ENCODE measurements around the gene ACOX1.

Gene ACOX1

DNA sequence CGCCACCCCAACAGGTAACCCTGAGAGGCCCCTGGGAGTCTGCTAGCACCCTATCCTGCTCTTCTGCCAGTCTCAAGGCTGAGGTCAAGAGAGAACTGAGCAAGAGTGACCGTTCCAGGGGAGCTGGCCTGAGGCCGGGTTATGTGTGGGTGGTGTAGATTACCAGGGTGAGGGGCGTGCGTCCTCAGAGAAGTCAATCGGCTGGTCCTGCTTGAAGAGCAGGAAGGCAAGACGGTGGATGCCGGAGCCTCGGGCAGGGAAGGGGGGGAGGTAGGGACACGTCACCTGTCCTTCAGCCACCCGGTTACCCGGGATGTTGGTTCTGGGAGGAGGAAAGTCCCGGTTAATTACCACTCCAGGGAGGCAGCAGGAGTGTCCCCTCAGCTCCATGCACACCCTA lies 79.6 kb downstream of the ACOX1 start:
- DNase-seq, result no peak
- Histone ChIP-seq H3K79me2 (ENCODE audit: low read length) (peaks cover 47% of the 10 kb centered on the region), H2AFZ (ENCODE audit: low read length) (no peak overlapping the region), H3K4me2 (ENCODE audit: low read depth, low read length) (no peak overlapping the region), H3K9ac (ENCODE audit: low read length) (no peak overlapping the region), H3K4me1 (ENCODE audit: low read length) (peaks cover 6% of the 10 kb centered on the region), H3K36me3 (replicated peaks; ENCODE audit: insufficient read depth, low read length) (no peaks in the 10 kb centered on the region), H3F3A (ENCODE audit: insufficient read depth, low read length) (peaks cover 12% of the 10 kb centered on the region), H3K27me3 (replicated peaks; ENCODE audit: insufficient read depth, low read length) (no peaks in the 10 kb centered on the region), H3K4me3 (ENCODE audit: low read length) (no peak overlapping the region), H3K9me3 (replicated peaks; ENCODE audit: insufficient read depth, low read length) (no peaks in the 10 kb centered on the region), H3K27ac (ENCODE audit: low read length) (no peak overlapping the region), H3K9me2 (replicated peaks; ENCODE audit: insufficient read depth, low read length) (no peaks in the 10 kb centered on the region), H4K20me1 (ENCODE audit: insufficient read depth, low read length) (no peaks in the 10 kb centered on the region)
- TF ChIP-seq, protein P1, sequence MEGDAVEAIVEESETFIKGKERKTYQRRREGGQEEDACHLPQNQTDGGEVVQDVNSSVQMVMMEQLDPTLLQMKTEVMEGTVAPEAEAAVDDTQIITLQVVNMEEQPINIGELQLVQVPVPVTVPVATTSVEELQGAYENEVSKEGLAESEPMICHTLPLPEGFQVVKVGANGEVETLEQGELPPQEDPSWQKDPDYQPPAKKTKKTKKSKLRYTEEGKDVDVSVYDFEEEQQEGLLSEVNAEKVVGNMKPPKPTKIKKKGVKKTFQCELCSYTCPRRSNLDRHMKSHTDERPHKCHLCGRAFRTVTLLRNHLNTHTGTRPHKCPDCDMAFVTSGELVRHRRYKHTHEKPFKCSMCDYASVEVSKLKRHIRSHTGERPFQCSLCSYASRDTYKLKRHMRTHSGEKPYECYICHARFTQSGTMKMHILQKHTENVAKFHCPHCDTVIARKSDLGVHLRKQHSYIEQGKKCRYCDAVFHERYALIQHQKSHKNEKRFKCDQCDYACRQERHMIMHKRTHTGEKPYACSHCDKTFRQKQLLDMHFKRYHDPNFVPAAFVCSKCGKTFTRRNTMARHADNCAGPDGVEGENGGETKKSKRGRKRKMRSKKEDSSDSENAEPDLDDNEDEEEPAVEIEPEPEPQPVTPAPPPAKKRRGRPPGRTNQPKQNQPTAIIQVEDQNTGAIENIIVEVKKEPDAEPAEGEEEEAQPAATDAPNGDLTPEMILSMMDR (IDR thresholded peaks at IDR 0.05; ENCODE audit: low read length), result no peak
- TF ChIP-seq EZH2phosphoT487 (IDR thresholded peaks at IDR 0.05; ENCODE audit: low read length), result no peak
- TF ChIP-seq EZH2 (optimal IDR thresholded peaks at IDR 0.05; ENCODE audit: low read depth, low read length), result no peak

DNA sequence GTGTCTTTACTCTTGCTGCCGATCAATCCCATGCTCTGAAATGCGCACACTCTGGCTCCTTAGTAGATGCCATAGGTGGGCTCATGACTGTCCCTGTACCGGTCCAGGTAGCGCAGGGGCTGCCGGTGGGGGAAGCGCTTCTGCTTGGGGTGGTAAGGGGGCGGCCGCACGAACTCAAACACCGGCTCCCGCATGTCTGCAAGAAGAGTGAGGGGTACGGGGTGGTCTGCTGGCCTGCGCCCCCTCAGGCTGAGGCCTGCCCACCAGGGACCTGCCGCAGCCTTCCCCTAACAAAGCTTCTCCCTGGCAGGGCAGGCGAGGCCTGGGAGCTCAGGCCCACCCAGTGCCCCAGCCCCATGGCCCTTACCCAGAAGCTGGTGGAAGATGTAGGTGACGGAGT lies 80.2 kb downstream of the ACOX1 start:
- Histone ChIP-seq H3K27me3 (replicated peaks; ENCODE audit: insufficient read depth, low read length) (no peaks in the 10 kb centered on the region), H3K36me3 (replicated peaks; ENCODE audit: insufficient read depth, low read length) (no peaks in the 10 kb centered on the region), H3K4me2 (ENCODE audit: low read depth, low read length) (no peak overlapping the region), H3F3A (ENCODE audit: insufficient read depth, low read length) (peaks cover 12% of the 10 kb centered on the region), H3K4me1 (ENCODE audit: low read length) (peaks cover 6% of the 10 kb centered on the region), H4K20me1 (ENCODE audit: insufficient read depth, low read length) (no peaks in the 10 kb centered on the region), H3K9me3 (replicated peaks; ENCODE audit: insufficient read depth, low read length) (no peaks in the 10 kb centered on the region), H3K27ac (ENCODE audit: low read length) (no peak overlapping the region), H3K4me3 (ENCODE audit: low read length) (no peak overlapping the region), H3K79me2 (ENCODE audit: low read length) (peaks cover 45% of the 10 kb centered on the region), H3K9ac (ENCODE audit: low read length) (no peak overlapping the region), H3K9me2 (replicated peaks; ENCODE audit: insufficient read depth, low read length) (no peaks in the 10 kb centered on the region), H2AFZ (ENCODE audit: low read length) (no peak overlapping the region)
- TF ChIP-seq EZH2 (optimal IDR thresholded peaks at IDR 0.05; ENCODE audit: low read depth, low read length) (no peak), EZH2phosphoT487 (IDR thresholded peaks at IDR 0.05; ENCODE audit: low read length) (no peak)
- TF ChIP-seq, protein P1 (IDR thresholded peaks at IDR 0.05; ENCODE audit: low read length), result no peak
- DNase-seq, result no peak

DNA sequence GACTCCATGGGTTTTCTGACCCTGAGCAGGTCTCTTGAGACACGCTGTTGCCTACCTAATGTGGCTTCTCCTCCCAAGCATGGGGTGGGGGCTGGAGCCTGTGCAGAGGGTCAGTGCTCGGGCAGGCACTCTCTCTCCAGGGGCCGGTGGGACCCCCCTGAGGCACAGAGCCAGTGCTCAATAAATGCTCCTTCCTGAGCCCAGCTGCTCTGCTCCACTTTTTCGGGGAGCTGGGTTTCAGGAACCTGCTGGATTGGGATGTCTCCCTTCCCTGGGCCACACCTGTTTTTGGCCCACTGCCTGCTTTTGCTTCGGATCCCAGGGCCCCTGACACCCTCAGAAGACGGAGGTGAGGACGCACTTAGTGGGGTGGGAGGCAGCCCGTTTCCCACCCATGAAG lies 80.9 kb downstream of the ACOX1 start:
- no peak overlapping the region for H3K4me2 ChIP-seq (ENCODE audit: low read depth, low read length)
- peaks cover 6% of the 10 kb centered on the region for H3K4me1 ChIP-seq (ENCODE audit: low read length)
- H3K9ac ChIP-seq (ENCODE audit: low read length), result no peak overlapping the region
- no peak overlapping the region for H3K27ac ChIP-seq (ENCODE audit: low read length)
- no peak for DNase-seq
- TF ChIP-seq EZH2phosphoT487 (IDR thresholded peaks at IDR 0.05; ENCODE audit: low read length), result no peak
- TF ChIP-seq, protein P1 (IDR thresholded peaks at IDR 0.05; ENCODE audit: low read length), result no peak
- peaks cover 37% of the 10 kb centered on the region for H3K79me2 ChIP-seq (ENCODE audit: low read length)
- H3F3A ChIP-seq (ENCODE audit: insufficient read depth, low read length), result peaks cover 12% of the 10 kb centered on the region
- no peaks in the 10 kb centered on the region for H3K36me3 ChIP-seq (replicated peaks; ENCODE audit: insufficient read depth, low read length)
- no peaks in the 10 kb centered on the region for H3K9me3 ChIP-seq (replicated peaks; ENCODE audit: insufficient read depth, low read length)
- H3K4me3 ChIP-seq (ENCODE audit: low read length), result no peak overlapping the region
- no peaks in the 10 kb centered on the region for H4K20me1 ChIP-seq (ENCODE audit: insufficient read depth, low read length)
- no peaks in the 10 kb centered on the region for H3K9me2 ChIP-seq (replicated peaks; ENCODE audit: insufficient read depth, low read length)
- no peak overlapping the region for H2AFZ ChIP-seq (ENCODE audit: low read length)
- H3K27me3 ChIP-seq (replicated peaks; ENCODE audit: insufficient read depth, low read length), result no peaks in the 10 kb centered on the region

Data from MM.1S (cell line).